Immature natural killer cell (primary cell): ENCODE results near the gene SRGAP3. TPM values are rescaled to one million over a fixed set of nuclear protein-coding genes. Genes with fewer than 3 reads are reported as not detected.

Experiments used
- DNase-seq, 3 donors: peaks; one replicate each; pipeline ENCODE4 v3.0.0; 2022; ENCODE audit warnings: mixed read lengths in 1 of 3
- H3K27ac Mint-ChIP-seq, 6 donors: one replicate each; pipeline ENCODE4 v1.8.0; 2020; ENCODE audit warnings: mixed read lengths in 6 of 6, mild to moderate bottlenecking in 5 of 6, inconsistent platforms in 4 of 6, moderate library complexity in 3 of 6
- H3K27me3 Mint-ChIP-seq, 3 donors: one replicate each; pipeline ENCODE4 v1.8.0; 2020 to 2021; ENCODE audit warnings: low read depth in 3 of 3, mild to moderate bottlenecking in 3 of 3, mixed read lengths in 3 of 3, moderate library complexity in 3 of 3, inconsistent platforms in 1 of 3
- H3K36me3 Mint-ChIP-seq, 3 donors: one replicate each; pipeline ENCODE4 v1.8.0; 2020; ENCODE audit warnings: mixed read lengths in 3 of 3, inconsistent platforms in 2 of 3, mild to moderate bottlenecking in 2 of 3
- H3K4me1 Mint-ChIP-seq, 2 donors: one replicate each; pipeline ENCODE4 v1.8.0; 2020; ENCODE audit warnings: inconsistent platforms in 2 of 2, mild to moderate bottlenecking in 2 of 2, mixed read lengths in 2 of 2, moderate library complexity in 1 of 2
- H3K4me3 Mint-ChIP-seq, 5 donors: one replicate each; pipeline ENCODE4 v1.8.0; 2020; ENCODE audit warnings: mild to moderate bottlenecking in 5 of 5, mixed read lengths in 5 of 5, inconsistent platforms in 3 of 5, moderate library complexity in 3 of 5
- H3K9me3 Mint-ChIP-seq, 6 donors: one replicate each; pipeline ENCODE4 v1.8.0; 2020; ENCODE audit warnings: mild to moderate bottlenecking in 6 of 6, mixed read lengths in 6 of 6, inconsistent platforms in 4 of 6, moderate library complexity in 3 of 6
- polyA plus RNA-seq, 3 donors: library from polyadenylated mRNA; unstranded; fragments of 300-500 nt; fragmentation: Illumina TruSeq; gene quantifications; one replicate each; pipeline ENCODE4 v1.2.3, GENCODE V29; 2021

The SRGAP3 gene
- polyA plus RNA-seq, 3 donors from 2014 or later, result 0.29 to 0.99 TPM; not detected in 1

DNA sequence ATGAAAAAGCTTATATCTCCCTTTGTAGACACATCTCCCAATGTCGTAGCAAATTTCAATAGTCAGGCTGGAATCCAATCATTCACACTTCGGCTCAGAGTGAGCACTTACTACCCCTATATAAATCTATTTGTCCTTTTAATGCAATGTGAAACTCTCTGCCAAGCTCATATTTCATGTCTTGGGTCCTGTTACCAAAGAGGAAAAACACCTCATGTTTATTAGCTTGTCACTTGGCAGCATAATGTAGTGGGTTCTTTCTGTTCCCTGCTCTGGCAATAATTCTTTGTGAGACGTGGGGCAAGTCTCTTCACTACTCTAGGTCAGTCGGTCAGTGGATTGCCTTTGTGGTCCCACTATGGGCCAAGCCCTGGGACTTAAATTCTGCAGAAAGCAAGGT, 107.1 kb downstream of the SRGAP3 start:
- Mint-ChIP-seq H3K9me3 (no peaks in the 10 kb centered on the region), H3K36me3 (peaks cover 0 to 4% (median 0%) of the 10 kb centered on the region in 3 donors), H3K27me3 (peaks cover 0 to 9% (median 9%) of the 10 kb centered on the region in 3 donors), H3K4me1 (peaks cover 5 to 10% of the 10 kb centered on the region in 2 donors), H3K4me3 (no peak overlapping the region), H3K27ac (no peak overlapping the region)
- no peak for DNase-seq

- peaks cover 0 to 9% (median 5%) of the 10 kb centered on the region in 3 donors for H3K27me3 Mint-ChIP-seq
- no peak overlapping the region for H3K27ac Mint-ChIP-seq
- no peak overlapping the region for H3K4me3 Mint-ChIP-seq
- H3K4me1 Mint-ChIP-seq, result peaks cover 4 to 7% of the 10 kb centered on the region in 2 donors
- no peak for DNase-seq
- H3K36me3 Mint-ChIP-seq, result peaks cover 0 to 4% (median 0%) of the 10 kb centered on the region in 3 donors
- no peaks in the 10 kb centered on the region for H3K9me3 Mint-ChIP-seq
These were observed 107.5 kb downstream of the SRGAP3 start for GRCh38 chr3:9141928-9142289.

- Mint-ChIP-seq H3K27ac (no peak overlapping the region), H3K27me3 (peaks cover 0 to 8% (median 4%) of the 10 kb centered on the region in 3 donors), H3K4me1 (no peaks in the 10 kb centered on the region), H3K36me3 (peaks cover 0 to 4% (median 0%) of the 10 kb centered on the region in 3 donors), H3K4me3 (no peak overlapping the region), H3K9me3 (peaks cover 0 to 2% (median 0%) of the 10 kb centered on the region in 6 donors)
- DNase-seq, result no peak
These were observed 110.1 kb downstream of the SRGAP3 start for GRCh38 chr3:9139366-9139765.

DNA sequence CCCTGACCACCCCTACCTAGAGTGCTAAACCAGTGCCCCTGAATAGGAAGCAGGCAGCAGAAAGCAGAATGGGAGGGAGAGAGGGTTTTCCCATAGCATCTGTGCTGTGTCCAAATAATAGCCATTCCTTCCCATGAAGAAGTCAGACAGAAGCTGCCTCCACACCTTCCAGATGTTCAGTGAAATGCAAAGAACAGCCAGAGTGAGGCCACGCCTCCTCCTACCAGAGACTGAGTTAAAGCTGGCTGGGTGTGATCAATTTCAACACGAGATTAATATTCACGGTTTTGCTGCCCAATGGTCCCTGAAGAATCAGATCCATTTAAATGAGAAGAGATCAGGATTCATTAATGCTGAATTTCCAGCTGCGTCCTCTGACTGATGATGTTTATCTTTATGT, 111.8 kb downstream of the SRGAP3 start:
- DNase-seq, result no peak
- no peak overlapping the region for H3K4me3 Mint-ChIP-seq
- peaks cover 0 to 7% (median 4%) of the 10 kb centered on the region in 3 donors for H3K27me3 Mint-ChIP-seq
- no peak overlapping the region for H3K27ac Mint-ChIP-seq
- no peaks in the 10 kb centered on the region for H3K4me1 Mint-ChIP-seq
- H3K36me3 Mint-ChIP-seq, result peaks cover 0 to 4% (median 0%) of the 10 kb centered on the region in 3 donors
- H3K9me3 Mint-ChIP-seq, result peaks cover 0 to 2% (median 0%) of the 10 kb centered on the region in 6 donors

DNA sequence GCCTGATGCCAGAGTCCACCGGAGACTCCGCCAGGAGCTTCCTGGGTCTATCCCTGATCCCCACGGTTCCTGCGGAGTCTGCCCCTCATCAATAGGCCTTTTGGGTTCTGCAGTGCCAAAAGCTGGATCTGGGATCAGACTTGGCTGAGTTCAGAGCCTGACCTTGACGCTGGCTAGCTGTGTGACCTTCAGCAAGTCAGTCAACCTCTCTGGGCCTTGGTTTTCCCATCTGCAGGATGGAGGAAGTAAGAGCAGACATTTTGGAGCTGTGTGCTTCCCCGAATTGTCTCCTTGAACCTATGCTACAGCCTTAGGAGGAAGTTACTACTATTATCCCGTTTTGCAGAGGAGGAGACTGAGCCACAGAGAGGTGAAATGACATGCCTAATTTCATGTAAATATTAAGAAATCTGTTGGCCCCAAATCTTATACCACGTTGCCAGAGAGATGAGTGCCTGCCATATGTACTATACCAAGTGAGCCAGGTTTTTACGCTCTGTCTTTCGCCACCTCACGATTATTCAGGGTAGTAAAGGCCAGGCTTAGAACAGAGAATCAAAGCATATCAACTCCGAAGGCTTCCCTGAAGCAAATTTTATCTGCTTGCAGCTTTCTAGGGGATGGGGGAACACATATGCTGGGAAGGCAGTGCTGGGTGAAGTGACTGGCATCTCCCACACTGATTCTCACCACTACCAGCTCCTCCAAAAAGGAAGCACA, 112.5 kb downstream of the SRGAP3 start:
- H3K9me3 Mint-ChIP-seq, result peaks cover 0 to 2% (median 0%) of the 10 kb centered on the region in 6 donors
- no peak overlapping the region for H3K27ac Mint-ChIP-seq
- DNase-seq, result no peak
- peak overlapping the region in 1 of 5 donors; percentile 44 for H3K4me3 Mint-ChIP-seq
- H3K27me3 Mint-ChIP-seq, result peaks cover 0 to 7% (median 4%) of the 10 kb centered on the region in 3 donors
- no peaks in the 10 kb centered on the region for H3K4me1 Mint-ChIP-seq
- peaks cover 0 to 4% (median 0%) of the 10 kb centered on the region in 3 donors for H3K36me3 Mint-ChIP-seq

DNA sequence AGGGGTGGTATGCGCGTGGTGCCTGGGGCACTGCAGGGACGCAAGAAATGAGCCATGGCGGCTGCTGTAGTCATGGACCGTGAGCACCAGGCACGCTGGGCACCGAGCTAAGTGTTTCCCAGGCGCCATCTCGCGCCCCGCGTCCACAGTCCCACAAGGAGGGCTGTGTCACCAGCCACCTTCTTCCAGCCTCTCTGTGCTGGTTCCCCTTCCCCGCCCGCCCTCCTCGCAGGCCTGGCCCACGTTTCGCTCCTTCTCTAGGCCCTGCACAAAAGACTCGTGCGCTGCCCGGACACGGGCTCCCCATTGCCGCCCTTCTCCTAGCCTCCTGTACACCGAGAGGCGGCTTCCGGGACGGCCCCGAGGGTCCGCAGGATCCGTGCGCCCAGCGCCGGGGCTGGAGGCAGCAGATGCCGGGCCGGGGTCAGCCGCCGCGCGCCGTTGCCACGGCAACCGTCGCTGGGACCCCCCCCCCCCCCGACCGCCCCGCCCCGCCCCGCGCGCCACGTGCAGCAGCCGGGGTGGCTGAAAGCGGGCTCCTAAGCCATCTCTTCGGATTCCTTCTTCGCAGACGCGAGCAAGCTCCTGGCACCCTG, 113.4 kb downstream of the SRGAP3 start:
- Mint-ChIP-seq H3K27ac (no peak overlapping the region), H3K27me3 (peaks cover 0 to 6% (median 5%) of the 10 kb centered on the region in 3 donors), H3K4me1 (no peaks in the 10 kb centered on the region), H3K4me3 (peak overlapping the region in 2 of 5 donors; percentile 44 to 61), H3K36me3 (peaks cover 0 to 4% (median 0%) of the 10 kb centered on the region in 3 donors), H3K9me3 (peaks cover 0 to 2% (median 0%) of the 10 kb centered on the region in 6 donors)
- DNase-seq, result no peak

DNA sequence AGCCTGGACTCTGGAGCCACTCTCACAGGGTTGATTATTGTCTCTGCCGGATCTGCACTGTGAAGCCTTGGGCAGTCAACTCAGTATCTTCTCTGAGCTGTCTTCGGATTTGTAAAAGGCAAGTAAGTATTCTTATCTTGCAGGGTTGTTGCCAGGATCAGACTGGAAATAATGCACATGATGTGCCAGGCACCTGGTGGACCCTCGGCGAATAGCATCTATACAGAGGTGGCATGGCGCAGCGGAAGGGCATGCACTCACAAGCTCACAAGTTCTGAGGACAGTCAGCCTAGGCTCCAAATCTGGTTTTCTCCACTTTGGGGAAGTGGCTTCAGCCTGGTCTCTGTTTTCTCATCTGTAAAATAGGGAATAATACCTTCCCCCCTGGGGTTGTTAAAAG, 113.9 kb downstream of the SRGAP3 start:
- H3K36me3 Mint-ChIP-seq, result peaks cover 0 to 4% (median 0%) of the 10 kb centered on the region in 3 donors
- no peak overlapping the region for H3K27ac Mint-ChIP-seq
- no peak for DNase-seq
- H3K4me1 Mint-ChIP-seq, result no peaks in the 10 kb centered on the region
- no peak overlapping the region for H3K4me3 Mint-ChIP-seq
- peaks cover 0 to 6% (median 5%) of the 10 kb centered on the region in 3 donors for H3K27me3 Mint-ChIP-seq
- H3K9me3 Mint-ChIP-seq, result peaks cover 0 to 2% (median 0%) of the 10 kb centered on the region in 6 donors

GRCh38 chr3:9133656-9134055, 115.8 kb downstream of the SRGAP3 start:
- Mint-ChIP-seq H3K27ac (no peak overlapping the region), H3K9me3 (peaks cover 0 to 2% (median 0%) of the 10 kb centered on the region in 6 donors), H3K27me3 (peaks cover 0 to 6% (median 5%) of the 10 kb centered on the region in 3 donors), H3K4me3 (no peak overlapping the region), H3K36me3 (no peaks in the 10 kb centered on the region), H3K4me1 (no peaks in the 10 kb centered on the region)
- no peak for DNase-seq

GRCh38 chr3:9130345-9131305, 118.8 kb downstream of the SRGAP3 start:
- Mint-ChIP-seq H3K27me3 (peaks cover 0 to 6% (median 5%) of the 10 kb centered on the region in 3 donors), H3K9me3 (peaks cover 0 to 2% (median 0%) of the 10 kb centered on the region in 6 donors), H3K4me1 (no peaks in the 10 kb centered on the region), H3K36me3 (no peaks in the 10 kb centered on the region), H3K4me3 (no peak overlapping the region), H3K27ac (no peak overlapping the region)
- DNase-seq, result no peak

- H3K36me3 Mint-ChIP-seq, result no peaks in the 10 kb centered on the region
- peaks cover 0 to 5% (median 1%) of the 10 kb centered on the region in 3 donors for H3K27me3 Mint-ChIP-seq
- H3K27ac Mint-ChIP-seq, result no peak overlapping the region
- no peak overlapping the region for H3K4me3 Mint-ChIP-seq
- no peak for DNase-seq
- no peaks in the 10 kb centered on the region for H3K4me1 Mint-ChIP-seq
- H3K9me3 Mint-ChIP-seq, result no peaks in the 10 kb centered on the region
These were observed 120.1 kb downstream of the SRGAP3 start for GRCh38 chr3:9129365-9129764.

DNA sequence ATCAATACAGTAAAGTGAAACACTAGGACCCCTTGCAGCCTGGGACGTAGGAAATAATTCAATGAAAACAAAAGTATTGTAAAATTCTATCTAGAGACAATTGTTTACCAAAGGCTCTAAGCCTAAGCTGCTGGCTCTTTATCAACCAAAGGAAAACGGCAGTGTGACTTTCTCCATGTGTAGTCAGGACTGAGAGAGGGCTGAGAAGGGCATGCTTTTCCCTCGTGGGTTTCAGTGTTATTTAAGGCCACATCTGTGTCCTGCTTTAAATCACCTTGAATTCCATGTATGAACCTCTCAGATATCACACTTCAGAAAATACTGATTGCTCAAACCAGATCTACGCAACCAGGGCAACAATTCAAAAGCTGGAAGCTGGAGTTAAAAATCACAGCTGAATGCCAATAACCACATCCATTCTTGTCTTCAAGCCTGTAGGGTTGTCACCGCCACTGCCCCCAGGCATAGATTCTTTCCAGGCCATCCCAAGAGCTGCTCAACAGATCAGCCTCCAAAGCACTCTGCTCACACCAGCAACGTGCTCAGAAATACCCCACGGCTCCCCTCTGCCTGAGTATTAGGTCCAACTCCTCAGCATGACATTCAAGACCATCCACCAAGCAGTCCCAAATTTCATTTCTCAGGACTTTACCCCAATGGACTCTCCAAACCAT, 124.0 kb downstream of the SRGAP3 start:
- H3K4me3 Mint-ChIP-seq, result no peak overlapping the region

DNA sequence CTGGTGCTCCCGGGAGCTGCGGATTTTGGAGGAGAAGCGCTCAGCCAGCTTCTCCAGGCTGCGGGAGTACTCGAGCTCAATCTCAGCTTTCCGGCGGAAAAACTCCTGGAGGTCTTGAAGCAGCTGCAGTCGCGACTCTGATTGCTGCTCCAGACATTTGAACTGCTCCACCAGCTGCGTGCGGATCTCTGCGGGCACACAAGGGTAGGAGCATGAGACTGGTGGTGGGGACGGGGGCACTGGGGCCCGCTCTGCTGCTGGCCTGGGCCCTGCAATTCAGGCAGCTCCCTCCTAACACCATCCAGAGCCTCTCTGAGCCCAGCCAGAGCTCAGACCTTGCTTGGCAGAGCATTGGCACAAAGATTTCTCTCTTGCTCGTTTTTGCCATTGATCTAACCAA, 124.7 kb downstream of the SRGAP3 start:
- Mint-ChIP-seq H3K27ac (no peak overlapping the region), H3K4me1 (no peaks in the 10 kb centered on the region), H3K4me3 (no peak overlapping the region), H3K36me3 (no peaks in the 10 kb centered on the region), H3K9me3 (no peaks in the 10 kb centered on the region), H3K27me3 (peaks cover 0 to 2% (median 0%) of the 10 kb centered on the region in 3 donors)
- DNase-seq, result no peak

More for the DNA sequence above, 124.0 kb downstream of the SRGAP3 start:
- Mint-ChIP-seq H3K4me1 (no peaks in the 10 kb centered on the region), H3K9me3 (no peaks in the 10 kb centered on the region), H3K36me3 (no peaks in the 10 kb centered on the region), H3K27me3 (peaks cover 0 to 2% (median 0%) of the 10 kb centered on the region in 3 donors), H3K27ac (no peak overlapping the region)
- no peak for DNase-seq

- Mint-ChIP-seq H3K4me1 (no peaks in the 10 kb centered on the region), H3K9me3 (no peaks in the 10 kb centered on the region), H3K27ac (no peak overlapping the region), H3K27me3 (peaks cover 0 to 4% (median 2%) of the 10 kb centered on the region in 3 donors), H3K36me3 (no peaks in the 10 kb centered on the region), H3K4me3 (no peak overlapping the region)
- no peak for DNase-seq
These were observed 125.6 kb downstream of the SRGAP3 start for GRCh38 chr3:9123840-9124239.
